ENCODE data around the gene WASL. TPM values are rescaled to one million over a fixed set of nuclear protein-coding genes. Genes with fewer than 3 reads are reported as not detected.
"Not testable (repeated sequence)": the region's sequence is repeated elsewhere in the genome, so short reads cannot be mapped to it uniquely, and the experiment has no call there.

WASL gene
- total RNA-seq, 1 experiment from 2014 or later, result 39.3 TPM

- no peak overlapping the region for H2BK15ac ChIP-seq (ENCODE audit: low read depth, low read length)
- H3T11ph ChIP-seq (ENCODE audit: low read length), result no peak overlapping the region
- no peak overlapping the region for H3K4me2 ChIP-seq (ENCODE audit: insufficient read depth, insufficient read length, low read length)
- H2BK5ac ChIP-seq (ENCODE audit: insufficient read length, low read length), result no peak overlapping the region
- H2AK5ac ChIP-seq (ENCODE audit: insufficient read length, low read length), result no peak overlapping the region
- WGBS (ENCODE audit: extremely low coverage, insufficient read length, low lambda C conversion rate), result no CpG with 5 or more reads among the region's 1 CpG
- H2AFZ ChIP-seq (ENCODE audit: low read length), result no peak overlapping the region
- no peak overlapping the region for H3K56ac ChIP-seq (ENCODE audit: insufficient read length, low read depth, low read length)
- Mint-ChIP-seq H3K4me3 (no peak overlapping the region), H3K27ac (no peak overlapping the region), H3K9me3 (peaks cover 3 to 4% of the 10 kb centered on the region in 2 experiments; a peak in 4 of 5 replicates), H3K36me3 (ENCODE audit: insufficient read depth in 1 of 3, low read depth in 3 of 3) (peaks cover 0 to 12% (median 5%) of the 10 kb centered on the region in 3 experiments; a peak in 3 of 7 replicates), H3K4me1 (peaks cover 8 to 15% of the 10 kb centered on the region in 2 experiments), H3K27me3 (ENCODE audit: low read depth) (no peaks in the 10 kb centered on the region)
- no peaks in the 10 kb centered on the region for H3K27me3 ChIP-seq (ENCODE audit: insufficient read depth, low read length)
- H4K8ac ChIP-seq (replicated peaks; ENCODE audit: insufficient read length, low read depth, low read length), result no peak overlapping the region
- no peak overlapping the region for H2BK12ac ChIP-seq (ENCODE audit: insufficient read length, low read depth, low read length)
- no peak overlapping the region for H4K5ac ChIP-seq (ENCODE audit: insufficient read length, low read depth, low read length)
- H4K91ac ChIP-seq (ENCODE audit: insufficient read length, low read depth, low read length), result no peak overlapping the region
- TF ChIP-seq CTCF (conservative IDR thresholded peaks at IDR 0.05), result no peak
- no peaks in the 10 kb centered on the region; the same call in none of the 2 replicates for H3K4me1 ChIP-seq (ENCODE audit: insufficient read depth, low read length)
- H3K14ac ChIP-seq (ENCODE audit: insufficient read depth, low read length), result no peak overlapping the region
- H3K18ac ChIP-seq (ENCODE audit: insufficient read length, low read depth, low read length), result no peak overlapping the region
- H4K20me1 ChIP-seq (ENCODE audit: control insufficient read depth, insufficient read depth, insufficient read length), result no peaks in the 10 kb centered on the region
- H3K4ac ChIP-seq (ENCODE audit: low read depth, low read length), result no peak overlapping the region
- no peaks in the 10 kb centered on the region for H3K79me1 ChIP-seq (ENCODE audit: insufficient read depth, low read depth, low read length, poor library complexity, severe bottlenecking)
- H3K9ac ChIP-seq (ENCODE audit: extremely low read depth, insufficient read length, low read length), result no peak overlapping the region
- H2BK20ac ChIP-seq (ENCODE audit: low read depth, low read length, poor library complexity, severe bottlenecking), result no peak overlapping the region
- H3K27ac ChIP-seq (ENCODE audit: insufficient read length, low read depth, low read length), result no peak overlapping the region
- H3K9me3 ChIP-seq (ENCODE audit: control insufficient read depth, low read depth, low read length), result no peaks in the 10 kb centered on the region
- no peak overlapping the region for H3K23ac ChIP-seq (ENCODE audit: insufficient read length, low read depth, low read length)
- H3K23me2 ChIP-seq (ENCODE audit: insufficient read length, low read depth, low read length, poor library complexity, severe bottlenecking), result no peaks in the 10 kb centered on the region
- H3K79me2 ChIP-seq (ENCODE audit: insufficient read depth, low read length), result no peaks in the 10 kb centered on the region
- no peak overlapping the region for H2BK120ac ChIP-seq (ENCODE audit: low read depth, low read length, poor library complexity, severe bottlenecking)
- no peak for DNase-seq
These were observed 47.1 kb upstream of the WASL start for GRCh38 chr7:123795917-123796316.

- H3K9me3 Mint-ChIP-seq; H3K4me3 Mint-ChIP-seq; H3K9ac ChIP-seq (ENCODE audit: extremely low read depth, insufficient read length, low read length); H3T11ph ChIP-seq (ENCODE audit: low read length); H2BK120ac ChIP-seq (ENCODE audit: low read depth, low read length, poor library complexity, severe bottlenecking); H3K4ac ChIP-seq (ENCODE audit: low read depth, low read length); DNase-seq; H4K5ac ChIP-seq (ENCODE audit: insufficient read length, low read depth, low read length); H2AFZ ChIP-seq (ENCODE audit: low read length); H2BK20ac ChIP-seq (ENCODE audit: low read depth, low read length, poor library complexity, severe bottlenecking); H3K79me1 ChIP-seq (ENCODE audit: insufficient read depth, low read depth, low read length, poor library complexity, severe bottlenecking); H4K8ac ChIP-seq (replicated peaks; ENCODE audit: insufficient read length, low read depth, low read length); H3K27ac Mint-ChIP-seq; H2BK12ac ChIP-seq (ENCODE audit: insufficient read length, low read depth, low read length); H3K14ac ChIP-seq (ENCODE audit: insufficient read depth, low read length); H3K27me3 Mint-ChIP-seq (ENCODE audit: low read depth); H3K23ac ChIP-seq (ENCODE audit: insufficient read length, low read depth, low read length); H2BK5ac ChIP-seq (ENCODE audit: insufficient read length, low read length); H3K9me3 ChIP-seq (ENCODE audit: control insufficient read depth, low read depth, low read length); H3K23me2 ChIP-seq (ENCODE audit: insufficient read length, low read depth, low read length, poor library complexity, severe bottlenecking); H4K20me1 ChIP-seq (ENCODE audit: control insufficient read depth, insufficient read depth, insufficient read length); H4K91ac ChIP-seq (ENCODE audit: insufficient read length, low read depth, low read length); H3K56ac ChIP-seq (ENCODE audit: insufficient read length, low read depth, low read length); H2BK15ac ChIP-seq (ENCODE audit: low read depth, low read length); H3K4me1 ChIP-seq (ENCODE audit: insufficient read depth, low read length); H3K79me2 ChIP-seq (ENCODE audit: insufficient read depth, low read length); H2AK5ac ChIP-seq (ENCODE audit: insufficient read length, low read length); H3K18ac ChIP-seq (ENCODE audit: insufficient read length, low read depth, low read length); H3K27me3 ChIP-seq (ENCODE audit: insufficient read depth, low read length); H3K4me2 ChIP-seq (ENCODE audit: insufficient read depth, insufficient read length, low read length); H3K27ac ChIP-seq (ENCODE audit: insufficient read length, low read depth, low read length): not testable (repeated sequence)
- no CpG with 5 or more reads among the region's 1 CpG for WGBS (ENCODE audit: extremely low coverage, insufficient read length, low lambda C conversion rate)
- peaks cover 0 to 12% (median 5%) of the 10 kb centered on the region in 3 experiments; a peak in 3 of 7 replicates for H3K36me3 Mint-ChIP-seq (ENCODE audit: insufficient read depth in 1 of 3, low read depth in 3 of 3)
- H3K4me1 Mint-ChIP-seq, result peaks cover 8 to 15% of the 10 kb centered on the region in 2 experiments
These were observed 46.3 kb upstream of the WASL start for GRCh38 chr7:123795116-123795515.
